Peyer's patch (tissue), 4 donors: ENCODE data around the gene CLUH. TPM values are rescaled to one million over a fixed set of nuclear protein-coding genes. Genes with fewer than 3 reads are reported as not detected.

ENCODE experiments used
- DNase-seq, 3 donors: peaks; one replicate each; pipeline ENCODE4 v3.0.0-alpha.2; 2017 to 2019
- H3K27ac ChIP-seq, 4 donors: fragments of 200-600 bp; sonication (generic); one replicate each; pipeline ENCODE4 v1.5.1; 2016 to 2019
- H3K27me3 ChIP-seq, 2 donors: fragments of 200-600 bp; sonication (generic); one replicate each; pipeline ENCODE4 v1.5.1; 2019
- H3K36me3 ChIP-seq, 3 donors: fragments of 200-600 bp; sonication (generic); one replicate each; pipeline ENCODE4 v1.5.1; 2016 to 2019
- H3K4me1 ChIP-seq, 4 donors: fragments of 200-600 bp; sonication (generic); one replicate each; pipeline ENCODE4 v1.5.1; 2016 to 2019
- H3K4me3 ChIP-seq, 4 donors: fragments of 200-600 bp; sonication (generic); 1 replicate in 3 of 4; 2 replicates in 1 of 4; pipeline ENCODE4 v1.5.1; 2016 to 2019; ENCODE audit warnings: mild to moderate bottlenecking in 1 of 4
- H3K9me3 ChIP-seq, 4 donors: fragments of 200-600 bp; sonication (generic); one replicate each; pipeline ENCODE4 v1.5.1; 2016 to 2019; ENCODE audit warnings: mild to moderate bottlenecking in 1 of 4
- CTCF ChIP-seq, 6 experiments: fragments of 450-650 bp in 4 of 6; fragments of 200-600 bp in 2 of 6; sonication (generic) in 1 of 6; IDR thresholded peaks; one replicate each; pipeline ENCODE4 v1.5.1; 2017 to 2019; ENCODE audit warnings: antibody characterized with exemption in 6 of 6, mild to moderate bottlenecking in 3 of 6, moderate library complexity in 1 of 6
- POLR2A ChIP-seq, 2 donors: fragments of 450-650 bp; IDR thresholded peaks; one replicate each; pipeline ENCODE4 v1.5.1; 2017; ENCODE audit warnings: antibody characterized with exemption in 2 of 2, mild to moderate bottlenecking in 2 of 2, moderate library complexity in 2 of 2
- total RNA-seq, 4 donors: library from RNA; depleted of rRNA; stranded (reverse); fragments of >200 nt; gene quantifications; one replicate each; pipeline ENCODE4 v1.1.0, GENCODE V29; 2016

The CLUH gene
- total RNA-seq, 4 donors from 2014 or later, result 127 to 323 (median 225) TPM

DNA sequence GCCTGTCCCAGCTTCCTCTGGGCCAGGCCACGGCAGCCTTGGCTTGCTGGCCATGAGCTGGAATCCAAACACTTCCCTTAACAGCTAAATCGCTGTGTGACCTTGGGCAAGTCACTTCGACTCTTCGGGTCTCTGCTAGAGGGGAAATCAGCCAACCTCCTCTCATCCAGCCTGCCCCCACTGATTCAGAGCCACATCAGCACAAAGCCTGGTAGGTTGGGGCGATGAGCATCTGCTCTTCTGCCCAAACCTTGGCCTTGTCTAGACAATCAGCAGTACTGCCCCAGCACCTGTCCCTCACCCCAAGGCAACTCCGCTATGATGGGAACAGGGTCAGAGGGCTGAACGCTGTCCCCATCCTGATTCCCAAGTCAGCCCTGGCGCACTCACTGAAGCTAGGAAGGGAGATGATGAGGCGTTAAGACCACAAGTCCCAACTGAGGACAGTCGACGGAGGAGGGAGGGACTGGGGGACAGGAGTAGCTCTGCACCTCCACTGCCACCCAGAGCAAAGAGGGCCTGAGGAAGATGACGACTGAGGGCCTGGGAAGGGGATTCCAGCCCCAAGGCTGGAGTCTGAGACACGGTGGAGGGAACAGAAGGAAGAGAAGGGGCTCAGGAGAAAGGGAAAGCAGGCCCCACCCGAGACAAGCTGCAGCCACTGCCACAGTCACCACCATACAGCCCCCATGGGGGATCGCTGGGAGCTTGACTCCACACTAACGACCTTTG lies 1.3 kb downstream of the CLUH start:
- no peaks in the 10 kb centered on the region for H3K27me3 ChIP-seq
- H3K36me3 ChIP-seq, result no peaks in the 10 kb centered on the region
- TF ChIP-seq POLR2A (IDR thresholded peaks at IDR 0.05) (no peak), CTCF (IDR thresholded peaks at IDR 0.05) (no peak)
- peak overlapping the region; percentile 70 to 96 (median 78) for H3K27ac ChIP-seq
- H3K4me3 ChIP-seq, result peak overlapping the region; percentile 58 to 96 (median 84)
- no peaks in the 10 kb centered on the region for H3K9me3 ChIP-seq
- peaks cover 0 to 56% (median 22%) of the 10 kb centered on the region in 4 donors for H3K4me1 ChIP-seq
- DNase-seq, result peak in 1 of 3 donors; percentile 61

GRCh38 chr17:2709183-2709661 lies 2.3 kb downstream of the CLUH start:
- peak overlapping the region in 3 of 4 donors; percentile 78 to 96 (median 91) for H3K4me3 ChIP-seq
- no peaks in the 10 kb centered on the region for H3K9me3 ChIP-seq
- peaks cover 0 to 3% (median 0%) of the 10 kb centered on the region in 3 donors for H3K36me3 ChIP-seq
- TF ChIP-seq CTCF (IDR thresholded peaks at IDR 0.05) (no peak), POLR2A (IDR thresholded peaks at IDR 0.05) (peak; percentile 43 to 71)
- H3K27me3 ChIP-seq, result no peaks in the 10 kb centered on the region
- peaks cover 0 to 56% (median 22%) of the 10 kb centered on the region in 4 donors for H3K4me1 ChIP-seq
- DNase-seq, result peak; percentile 47 to 87 (median 85)
- peak overlapping the region; percentile 17 to 96 (median 78) for H3K27ac ChIP-seq

DNA sequence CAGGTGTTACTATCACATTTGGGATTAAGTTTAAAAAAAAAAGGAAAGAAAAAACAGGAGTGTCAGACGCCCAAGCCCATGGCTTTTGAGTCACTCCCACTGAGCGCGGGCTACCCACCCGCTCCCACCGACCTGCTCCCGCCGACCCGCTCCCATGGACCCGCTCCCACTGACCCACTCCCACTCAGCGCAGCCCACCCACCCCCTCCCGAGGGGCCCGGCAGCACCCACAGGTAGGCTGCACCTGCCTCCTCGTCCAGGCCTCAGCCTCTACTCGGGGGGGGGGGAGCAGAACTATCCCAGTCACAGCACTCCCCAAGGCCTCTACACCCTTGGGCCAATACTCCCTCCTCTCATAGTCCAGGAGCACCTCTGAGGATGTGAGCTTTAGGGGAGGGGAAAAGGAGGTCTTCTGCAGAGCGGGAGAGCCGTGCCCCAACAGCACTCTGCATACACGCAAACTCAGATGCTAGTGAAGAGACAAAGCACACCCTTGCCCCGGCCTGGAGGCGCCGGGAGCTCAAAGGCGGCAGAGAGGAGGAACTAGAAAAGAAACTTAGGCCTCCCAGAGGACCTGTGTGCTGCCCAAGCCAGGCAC lies 2.9 kb downstream of the CLUH start:
- Histone ChIP-seq H3K27me3 (no peaks in the 10 kb centered on the region), H3K4me1 (peaks cover 0 to 56% (median 22%) of the 10 kb centered on the region in 4 donors), H3K36me3 (peaks cover 0 to 9% (median 0%) of the 10 kb centered on the region in 3 donors), H3K9me3 (no peaks in the 10 kb centered on the region), H3K27ac (peak overlapping the region; percentile 17 to 96 (median 78)), H3K4me3 (peak overlapping the region in 2 of 4 donors; percentile 78 to 91)
- DNase-seq, result no peak
- TF ChIP-seq CTCF (IDR thresholded peaks at IDR 0.05) (no peak), POLR2A (IDR thresholded peaks at IDR 0.05) (no peak)

DNA sequence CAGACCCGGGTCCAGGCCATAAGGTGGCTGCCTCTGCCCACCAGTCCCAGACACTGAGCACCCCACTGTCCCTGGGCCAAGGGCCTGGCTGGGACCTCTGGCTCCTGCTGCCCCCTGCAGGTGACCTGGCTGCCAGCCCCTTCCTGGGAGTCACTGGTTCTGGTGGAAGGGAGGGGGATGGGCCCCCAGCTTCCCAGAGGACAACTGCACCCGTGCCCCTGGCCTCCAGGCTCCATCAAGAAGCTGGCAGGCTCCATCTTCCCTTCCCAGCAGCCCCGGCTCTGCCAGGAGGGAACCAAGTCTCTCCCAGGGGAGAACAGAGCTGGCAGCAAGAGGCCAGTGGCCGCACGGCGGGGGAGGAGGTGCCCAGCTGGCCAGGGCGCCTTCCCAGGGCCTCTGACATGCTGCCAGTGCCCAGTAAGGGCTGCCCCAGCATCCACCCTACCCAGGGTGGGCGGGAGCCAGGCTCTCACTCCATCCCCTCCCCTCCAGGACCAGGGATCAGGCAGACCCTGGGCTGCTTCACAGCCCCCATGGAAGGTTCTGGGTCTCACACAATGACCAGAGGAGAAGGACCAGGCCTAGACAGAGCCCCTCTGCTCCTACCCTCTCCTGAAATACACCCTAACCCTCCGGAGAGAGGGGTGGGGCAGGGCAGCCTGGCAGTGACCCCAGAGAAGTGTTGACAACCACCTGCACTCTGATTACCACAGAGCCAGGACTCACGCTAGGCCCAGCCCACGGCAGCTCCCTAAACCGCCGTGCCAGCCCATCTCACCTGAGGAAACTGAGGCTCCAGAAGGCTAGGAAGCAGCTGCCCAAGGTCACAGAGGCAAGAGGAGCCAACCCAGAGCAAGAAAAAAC lies 3.6 kb downstream of the CLUH start:
- Histone ChIP-seq H3K9me3 (no peaks in the 10 kb centered on the region), H3K27ac (peak overlapping the region in 2 of 4 donors; percentile 30 to 77), H3K36me3 (peaks cover 0 to 16% (median 0%) of the 10 kb centered on the region in 3 donors), H3K4me1 (peaks cover 0 to 54% (median 22%) of the 10 kb centered on the region in 4 donors), H3K4me3 (peak overlapping the region in 2 of 4 donors; percentile 13 to 78), H3K27me3 (no peaks in the 10 kb centered on the region)
- no peak for DNase-seq
- peak in 4 of 6 experiments; percentile 8 to 38 (median 28) for TF ChIP-seq CTCF (IDR thresholded peaks at IDR 0.05)
- TF ChIP-seq POLR2A (IDR thresholded peaks at IDR 0.05), result no peak

DNA sequence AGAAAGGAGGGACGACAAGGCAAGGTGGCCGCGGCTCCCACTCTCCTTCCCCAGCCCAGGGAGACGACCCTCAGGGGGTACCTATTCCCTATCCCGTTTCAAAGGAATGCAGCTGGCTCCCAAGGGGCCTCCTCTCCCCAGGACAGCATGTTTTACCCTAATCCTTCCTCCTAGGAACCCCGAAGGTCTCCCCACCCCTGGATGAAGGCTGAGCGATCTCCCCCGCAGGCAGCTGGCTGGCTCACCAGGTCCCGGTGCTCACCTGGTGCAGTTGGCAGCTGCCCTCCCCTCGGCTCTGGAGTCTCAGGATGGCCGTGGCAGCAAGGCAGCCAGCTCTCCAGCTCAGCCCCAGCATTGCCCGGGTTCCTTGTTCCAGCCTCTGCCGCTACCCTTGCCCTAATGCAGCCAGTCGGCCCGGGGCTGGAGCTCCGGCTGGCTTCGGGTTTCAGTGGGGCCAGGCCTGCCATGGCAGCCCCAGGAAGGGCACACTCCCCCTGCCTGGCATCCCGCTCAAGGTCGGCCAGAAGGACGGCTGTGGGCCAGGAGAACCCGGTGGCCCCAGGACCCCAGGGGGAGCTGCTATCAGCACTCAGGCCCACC lies 4.6 kb downstream of the CLUH start:
- Histone ChIP-seq H3K4me1 (peaks cover 0 to 46% (median 21%) of the 10 kb centered on the region in 4 donors), H3K36me3 (peaks cover 0 to 25% (median 0%) of the 10 kb centered on the region in 3 donors), H3K27me3 (no peaks in the 10 kb centered on the region), H3K9me3 (no peaks in the 10 kb centered on the region), H3K4me3 (no peak overlapping the region), H3K27ac (no peak overlapping the region)
- peak in 1 of 3 donors; percentile 44 for DNase-seq
- TF ChIP-seq CTCF (IDR thresholded peaks at IDR 0.05), result no peak
- TF ChIP-seq POLR2A (IDR thresholded peaks at IDR 0.05), result no peak
